Endodermal cell (in vitro differentiated cells): Measurements from ENCODE around the gene GTF2A1L. TPM values are rescaled to one million over a fixed set of nuclear protein-coding genes. Genes with fewer than 3 reads are reported as not detected.
A peak's percentile ranks its signal among the peaks of the same experiment; 100 is the strongest.

ENCODE experiments used
- DNase-seq: peaks from one replicate; pipeline ENCODE4 v3.0.0-alpha.2; 2017
- H3K27ac ChIP-seq: 2 replicates; pipeline ENCODE4 v1.5.1; 2013; ENCODE audit warnings: mild to moderate bottlenecking, low read depth, low read length, moderate library complexity
- H3K27me3 ChIP-seq: 2 replicates; pipeline ENCODE4 v1.6.1; 2013; ENCODE audit warnings: mild to moderate bottlenecking, low read length, moderate library complexity; ENCODE audit not compliant: insufficient read depth, control insufficient read depth, poor library complexity, severe bottlenecking
- H3K36me3 ChIP-seq: 2 replicates; pipeline ENCODE4 v1.7.0; 2013; ENCODE audit warnings: mild to moderate bottlenecking, low read length, moderate library complexity; ENCODE audit not compliant: control insufficient read depth, insufficient read depth
- H3K4me1 ChIP-seq: one replicate; pipeline ENCODE4 v1.7.0; 2013; ENCODE audit warnings: low read length; ENCODE audit not compliant: control insufficient read depth, insufficient read depth
- H3K4me3 ChIP-seq: 2 replicates; pipeline ENCODE4 v1.5.1; 2013; ENCODE audit warnings: mild to moderate bottlenecking, low read length, moderate library complexity
- H3K9ac ChIP-seq: 2 replicates; pipeline ENCODE4 v1.6.1; 2013; ENCODE audit warnings: mild to moderate bottlenecking, low read length, moderate library complexity; ENCODE audit not compliant: poor library complexity, severe bottlenecking; ENCODE audit errors: extremely low read depth
- H3K9me3 ChIP-seq: 2 replicates; pipeline ENCODE4 v1.6.1; 2013; ENCODE audit warnings: mild to moderate bottlenecking, low read length, moderate library complexity; ENCODE audit not compliant: control insufficient read depth
- H3K27ac Mint-ChIP-seq: 2 replicates; pipeline ENCODE4 v1.8.0; 2020; ENCODE audit warnings: mixed read lengths
- H3K27me3 Mint-ChIP-seq: 2 replicates; pipeline ENCODE4 v1.8.0; 2021; ENCODE audit warnings: mild to moderate bottlenecking, mixed read lengths; ENCODE audit not compliant: insufficient read depth
- H3K36me3 Mint-ChIP-seq: 2 replicates; pipeline ENCODE4 v1.8.0; 2020; ENCODE audit warnings: low read depth, mixed read lengths
- H3K4me1 Mint-ChIP-seq: 2 replicates; pipeline ENCODE4 v1.8.0; 2020; ENCODE audit warnings: mixed read lengths
- H3K4me3 Mint-ChIP-seq: 2 replicates; pipeline ENCODE4 v1.8.0; 2020; ENCODE audit warnings: mild to moderate bottlenecking, moderate library complexity, mixed read lengths
- H3K9me3 Mint-ChIP-seq: 2 replicates; pipeline ENCODE4 v1.8.0; 2020; ENCODE audit warnings: mild to moderate bottlenecking, mixed read lengths
- WGBS, 2 experiments: methylation state at CpG; one replicate each; pipeline versions ENCODE4 v1.1.5 to v1.1.7; 2013; ENCODE audit warnings: missing lambda C conversion rate in 2 of 2, mixed read lengths in 1 of 2; ENCODE audit not compliant: insufficient coverage in 1 of 2, insufficient read length in 1 of 2; 5-methylcytosine and 5-hydroxymethylcytosine counted together
- total RNA-seq, 2 donors: library from RNA; stranded (reverse); fragmentation: NEBNext Ultra II Directional in 1 of 2; extraction: Animal tissue kit (Norgen Biotek cat#: 25700) in 1 of 2; gene quantifications; 2 replicates in 1 of 2; 3 replicates in 1 of 2; pipeline ENCODE4 v1.2.1, GENCODE V29; 2021
- TF ChIP-seq, protein P1 (sequence below): fragments of 200-600 bp; sonication (generic); conservative IDR thresholded peaks from 2 replicates; pipeline ENCODE4 v1.5.0; 2021; ENCODE audit warnings: antibody characterized with exemption, mild to moderate bottlenecking

The GTF2A1L gene
- total RNA-seq, 2 donors from 2014 or later = not detected

DNA sequence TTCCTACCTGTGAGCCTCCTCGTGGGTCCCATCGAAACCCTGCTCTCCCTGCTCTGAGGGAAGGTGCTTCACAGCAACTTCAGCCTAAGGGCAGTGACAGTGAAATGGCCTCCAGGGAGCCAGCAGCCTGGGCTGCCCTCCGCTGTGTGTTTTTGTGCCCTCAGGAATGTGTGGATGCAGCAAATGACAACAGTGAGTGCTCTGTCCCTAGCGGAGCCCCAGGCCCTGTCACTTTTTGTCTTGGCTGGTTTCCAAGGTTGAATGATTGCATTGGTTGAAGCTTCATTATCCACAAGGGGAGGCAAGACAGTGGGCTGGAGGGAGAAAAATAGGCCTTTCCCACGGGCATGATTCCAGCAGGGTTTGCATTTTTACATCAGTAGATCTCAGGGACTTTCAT lies 44.8 kb upstream of the GTF2A1L start:
- Histone ChIP-seq H3K9ac (no peak overlapping the region), H3K27me3 (no peaks in the 10 kb centered on the region), H3K4me3 (no peak overlapping the region), H3K4me1 (no peaks in the 10 kb centered on the region), H3K9me3 (no peaks in the 10 kb centered on the region), H3K27ac (peak overlapping the region; percentile 70), H3K36me3 (no peaks in the 10 kb centered on the region)
- Mint-ChIP-seq H3K4me3 (no peak overlapping the region), H3K36me3 (peaks cover 14% of the 10 kb centered on the region), H3K27ac (no peak overlapping the region), H3K9me3 (no peaks in the 10 kb centered on the region), H3K27me3 (no peaks in the 10 kb centered on the region), H3K4me1 (no peaks in the 10 kb centered on the region)
- DNase-seq = peak; percentile 70
- TF ChIP-seq, protein P1, sequence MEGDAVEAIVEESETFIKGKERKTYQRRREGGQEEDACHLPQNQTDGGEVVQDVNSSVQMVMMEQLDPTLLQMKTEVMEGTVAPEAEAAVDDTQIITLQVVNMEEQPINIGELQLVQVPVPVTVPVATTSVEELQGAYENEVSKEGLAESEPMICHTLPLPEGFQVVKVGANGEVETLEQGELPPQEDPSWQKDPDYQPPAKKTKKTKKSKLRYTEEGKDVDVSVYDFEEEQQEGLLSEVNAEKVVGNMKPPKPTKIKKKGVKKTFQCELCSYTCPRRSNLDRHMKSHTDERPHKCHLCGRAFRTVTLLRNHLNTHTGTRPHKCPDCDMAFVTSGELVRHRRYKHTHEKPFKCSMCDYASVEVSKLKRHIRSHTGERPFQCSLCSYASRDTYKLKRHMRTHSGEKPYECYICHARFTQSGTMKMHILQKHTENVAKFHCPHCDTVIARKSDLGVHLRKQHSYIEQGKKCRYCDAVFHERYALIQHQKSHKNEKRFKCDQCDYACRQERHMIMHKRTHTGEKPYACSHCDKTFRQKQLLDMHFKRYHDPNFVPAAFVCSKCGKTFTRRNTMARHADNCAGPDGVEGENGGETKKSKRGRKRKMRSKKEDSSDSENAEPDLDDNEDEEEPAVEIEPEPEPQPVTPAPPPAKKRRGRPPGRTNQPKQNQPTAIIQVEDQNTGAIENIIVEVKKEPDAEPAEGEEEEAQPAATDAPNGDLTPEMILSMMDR = no peak
- 66 to 71% methylated on average over 3 to 5 of the region's 5 CpGs for WGBS, 2 experiments

DNA sequence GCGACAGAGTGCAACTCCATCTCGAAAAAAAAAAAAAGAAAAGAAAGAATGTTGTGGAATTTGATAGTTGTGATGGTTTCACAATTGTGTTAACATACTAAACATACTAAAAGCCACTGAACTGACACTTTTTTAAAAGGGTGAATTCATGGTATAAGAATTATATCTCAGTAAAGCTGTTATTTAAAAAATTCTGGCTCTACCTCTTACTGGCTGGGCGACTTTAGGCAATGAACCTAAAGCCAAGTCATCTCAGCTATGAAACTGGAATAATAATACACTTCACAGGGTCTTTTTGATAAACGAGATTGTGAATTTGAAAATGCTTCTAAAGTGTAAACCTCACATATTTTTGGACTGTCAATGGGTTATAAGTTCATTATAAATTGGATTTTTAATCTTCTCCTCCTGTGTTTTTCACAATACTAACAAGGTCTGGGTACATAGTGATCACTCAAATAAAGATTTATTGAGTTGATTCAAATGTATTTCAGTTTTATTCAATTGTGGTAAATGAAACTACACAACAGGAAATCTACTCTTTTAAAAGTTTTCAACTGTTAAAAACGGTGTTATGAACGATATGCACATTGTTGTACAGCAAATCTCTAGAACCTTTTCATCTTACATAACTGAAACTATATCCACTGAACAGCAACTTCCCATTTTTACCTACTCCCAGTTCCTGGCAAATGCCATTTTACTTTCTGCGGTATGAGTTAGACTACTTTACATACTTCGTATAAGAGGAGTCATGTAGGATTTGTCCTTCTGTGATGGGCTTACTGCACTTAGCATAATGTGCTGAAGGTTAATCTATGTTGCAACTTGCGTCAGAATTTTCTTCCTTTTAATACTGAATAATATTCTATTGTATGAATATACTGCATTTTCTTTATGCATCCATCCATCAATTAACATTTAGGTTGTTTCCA lies 43.0 kb upstream of the GTF2A1L start:
- Histone ChIP-seq H3K27ac (no peak overlapping the region), H3K9ac (no peak overlapping the region), H3K4me1 (no peaks in the 10 kb centered on the region), H3K27me3 (no peaks in the 10 kb centered on the region), H3K9me3 (no peaks in the 10 kb centered on the region), H3K36me3 (no peaks in the 10 kb centered on the region), H3K4me3 (no peak overlapping the region)
- WGBS, 2 experiments = 91 to 96% methylated on average over 4 to 8 of the region's 9 CpGs
- no peak for DNase-seq
- Mint-ChIP-seq H3K27me3 (no peaks in the 10 kb centered on the region), H3K4me1 (no peaks in the 10 kb centered on the region), H3K4me3 (no peak overlapping the region), H3K36me3 (peaks cover 10% of the 10 kb centered on the region), H3K9me3 (no peaks in the 10 kb centered on the region), H3K27ac (no peak overlapping the region)
- TF ChIP-seq, protein P1 = no peak

DNA sequence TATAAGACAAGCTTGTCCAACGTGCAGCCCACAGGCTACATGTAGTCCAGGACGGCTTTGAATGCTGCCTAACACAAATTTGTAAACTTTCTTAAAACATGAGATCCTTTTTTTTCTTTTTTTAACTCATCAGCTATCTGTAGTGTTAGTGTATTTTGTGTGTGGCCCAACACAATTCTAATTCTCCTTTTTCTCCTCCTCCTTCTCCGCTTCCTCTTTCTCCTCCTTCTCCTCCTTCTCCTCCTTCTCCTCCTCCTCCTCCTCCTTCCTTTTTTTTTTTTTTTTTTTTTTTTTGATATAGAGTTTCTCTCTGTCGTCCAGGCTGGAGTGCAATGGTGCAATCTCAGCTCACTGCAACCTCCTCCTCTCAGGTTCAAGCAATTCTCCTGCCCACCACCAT lies 39.3 kb upstream of the GTF2A1L start:
- Mint-ChIP-seq H3K36me3 (peaks cover 27% of the 10 kb centered on the region), H3K9me3 (no peaks in the 10 kb centered on the region), H3K4me3 (no peak overlapping the region), H3K27me3 (no peaks in the 10 kb centered on the region), H3K27ac (no peak overlapping the region), H3K4me1 (no peaks in the 10 kb centered on the region)
- Histone ChIP-seq H3K4me3 (no peak overlapping the region), H3K36me3 (no peaks in the 10 kb centered on the region), H3K27ac (no peak overlapping the region), H3K4me1 (no peaks in the 10 kb centered on the region), H3K9me3 (no peaks in the 10 kb centered on the region), H3K27me3 (no peaks in the 10 kb centered on the region), H3K9ac (no peak overlapping the region)
- DNase-seq = no peak
- TF ChIP-seq, protein P1 = no peak
- 80% methylated on average over 3 of the region's 4 CpGs; no CpG with 5 or more reads in 1 of the 2 experiments for WGBS, 2 experiments
